ENCODE results near the gene NDRG2. TPM values are rescaled to one million over a fixed set of nuclear protein-coding genes. Genes with fewer than 3 reads are reported as not detected.
"Not testable (repeated sequence)": the region's sequence is repeated elsewhere in the genome, so short reads cannot be mapped to it uniquely, and the experiment has no call there.

The NDRG2 gene
- total and polyA plus RNA-seq, 4 donors: 233 to 827 (median 532) TPM

GRCh38 chr14:21048638-21049037, 23.8 kb upstream of the NDRG2 start:
- Histone ChIP-seq H3K9me3 (ENCODE audit: control insufficient read depth, insufficient read depth, low read length) (no peaks in the 10 kb centered on the region), H3K27me3 (ENCODE audit: control insufficient read depth, insufficient read depth, low read length) (no peaks in the 10 kb centered on the region), H3K27ac (ENCODE audit: low read depth, low read length) (no peak overlapping the region), H3K4me1 (ENCODE audit: control insufficient read depth, insufficient read depth, low read length) (peaks cover 3% of the 10 kb centered on the region), H3K36me3 (ENCODE audit: control insufficient read depth, insufficient read depth, low read length) (no peaks in the 10 kb centered on the region), H3K4me3 (ENCODE audit: low read depth, low read length) (no peak overlapping the region)
- no peak for DNase-seq (ENCODE audit: low read depth in 4 of 6, low spot score in 6 of 6)
- WGBS (ENCODE audit: insufficient coverage): no CpG with 5 or more reads among the region's 2 CpGs

DNA sequence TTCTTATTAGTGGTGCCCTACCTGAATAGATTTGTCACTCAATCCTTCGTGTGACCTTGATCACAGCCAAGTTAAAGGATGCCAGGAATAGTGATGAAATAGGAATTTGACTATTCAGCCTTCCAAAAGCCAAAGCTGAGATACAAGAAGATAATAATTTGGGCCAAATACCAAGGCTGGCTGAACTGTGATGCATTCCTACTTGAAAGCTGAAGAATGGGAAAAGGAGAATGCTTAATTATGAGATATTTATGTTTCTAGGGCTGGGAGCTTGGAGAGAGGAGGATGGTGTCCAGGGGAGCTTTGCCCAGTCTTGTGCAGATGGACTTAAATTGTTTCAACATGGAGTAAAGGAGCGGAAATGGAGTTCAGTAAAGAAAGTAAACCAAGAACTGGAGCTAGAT, 22.5 kb upstream of the NDRG2 start:
- no peak for DNase-seq (ENCODE audit: low read depth in 4 of 6, low spot score in 6 of 6)
- H3K27ac ChIP-seq (ENCODE audit: low read depth, low read length): no peak overlapping the region
- peaks cover 12% of the 10 kb centered on the region for H3K4me1 ChIP-seq (ENCODE audit: control insufficient read depth, insufficient read depth, low read length)
- H3K27me3 ChIP-seq (ENCODE audit: control insufficient read depth, insufficient read depth, low read length): no peaks in the 10 kb centered on the region
- no peak overlapping the region for H3K4me3 ChIP-seq (ENCODE audit: low read depth, low read length)
- no peaks in the 10 kb centered on the region for H3K9me3 ChIP-seq (ENCODE audit: control insufficient read depth, insufficient read depth, low read length)
- H3K36me3 ChIP-seq (ENCODE audit: control insufficient read depth, insufficient read depth, low read length): no peaks in the 10 kb centered on the region
- no CpG with 5 or more reads among the region's 2 CpGs for WGBS (ENCODE audit: insufficient coverage)

DNA sequence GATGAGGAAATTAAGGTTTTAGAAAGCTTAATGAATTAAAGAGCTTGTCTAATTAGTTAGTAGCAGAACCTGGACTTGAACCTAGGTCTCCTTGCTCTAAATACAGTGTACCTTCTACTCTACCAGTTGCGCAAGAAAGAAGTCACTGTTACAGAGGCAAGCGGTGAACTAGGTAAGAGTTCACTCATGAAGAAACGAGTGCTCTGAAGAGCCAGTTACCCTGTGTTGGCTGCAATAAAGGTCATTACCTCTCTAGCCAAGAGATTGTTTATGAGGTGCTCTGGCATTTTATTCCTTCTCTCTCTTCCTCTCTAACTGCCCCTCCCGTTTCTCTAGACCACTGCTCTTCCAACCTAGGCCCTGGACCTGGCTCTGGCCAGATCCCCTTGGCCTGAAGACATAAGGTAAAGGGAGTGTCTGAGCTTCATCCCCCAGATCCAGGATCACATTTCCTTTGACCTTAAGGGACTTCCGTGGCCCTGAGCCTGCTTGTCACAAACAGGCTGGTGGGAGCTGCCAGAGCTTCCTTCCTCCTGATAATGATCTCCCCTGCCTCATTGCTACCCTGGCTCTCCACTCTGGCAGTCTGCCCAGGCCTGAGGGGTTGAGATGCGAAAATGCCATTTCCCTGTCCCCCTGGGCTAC, 19.2 kb upstream of the NDRG2 start:
- H3K27ac ChIP-seq (ENCODE audit: low read depth, low read length): no peak overlapping the region
- no peak for DNase-seq (ENCODE audit: low read depth in 4 of 6, low spot score in 6 of 6)
- H3K36me3 ChIP-seq (ENCODE audit: control insufficient read depth, insufficient read depth, low read length): no peaks in the 10 kb centered on the region
- H3K27me3 ChIP-seq (ENCODE audit: control insufficient read depth, insufficient read depth, low read length): no peaks in the 10 kb centered on the region
- no peaks in the 10 kb centered on the region for H3K9me3 ChIP-seq (ENCODE audit: control insufficient read depth, insufficient read depth, low read length)
- H3K4me1 ChIP-seq (ENCODE audit: control insufficient read depth, insufficient read depth, low read length): peaks cover 19% of the 10 kb centered on the region
- no peak overlapping the region for H3K4me3 ChIP-seq (ENCODE audit: low read depth, low read length)
- WGBS (ENCODE audit: insufficient coverage): 49% methylated on average over 4 of the region's 6 CpGs

GRCh38 chr14:21043387-21043973, 18.6 kb upstream of the NDRG2 start:
- WGBS (ENCODE audit: insufficient coverage): 46% methylated on average over 1 of the region's 2 CpGs
- Histone ChIP-seq H3K36me3 (ENCODE audit: control insufficient read depth, insufficient read depth, low read length) (no peaks in the 10 kb centered on the region), H3K4me1 (ENCODE audit: control insufficient read depth, insufficient read depth, low read length) (peaks cover 25% of the 10 kb centered on the region), H3K4me3 (ENCODE audit: low read depth, low read length) (no peak overlapping the region), H3K27ac (ENCODE audit: low read depth, low read length) (no peak overlapping the region), H3K27me3 (ENCODE audit: control insufficient read depth, insufficient read depth, low read length) (no peaks in the 10 kb centered on the region), H3K9me3 (ENCODE audit: control insufficient read depth, insufficient read depth, low read length) (no peaks in the 10 kb centered on the region)
- DNase-seq (ENCODE audit: low read depth in 4 of 6, low spot score in 6 of 6): no peak

DNA sequence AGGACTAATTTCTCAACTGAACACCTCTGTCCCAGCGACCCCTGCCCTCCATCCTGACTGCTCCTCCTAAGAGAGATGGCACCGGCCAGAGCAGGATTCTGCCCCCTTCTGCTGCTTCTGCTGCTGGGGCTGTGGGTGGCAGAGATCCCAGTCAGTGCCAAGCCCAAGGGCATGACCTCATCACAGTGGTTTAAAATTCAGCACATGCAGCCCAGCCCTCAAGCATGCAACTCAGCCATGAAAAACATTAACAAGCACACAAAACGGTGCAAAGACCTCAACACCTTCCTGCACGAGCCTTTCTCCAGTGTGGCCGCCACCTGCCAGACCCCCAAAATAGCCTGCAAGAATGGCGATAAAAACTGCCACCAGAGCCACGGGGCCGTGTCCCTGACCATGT, 18.1 kb upstream of the NDRG2 start:
- no peak overlapping the region for H3K27ac ChIP-seq (ENCODE audit: low read depth, low read length)
- H3K4me1 ChIP-seq (ENCODE audit: control insufficient read depth, insufficient read depth, low read length): peaks cover 28% of the 10 kb centered on the region
- peak in 1 of 6 donors; percentile 20 for DNase-seq (ENCODE audit: low read depth in 4 of 6, low spot score in 6 of 6)
- no peaks in the 10 kb centered on the region for H3K27me3 ChIP-seq (ENCODE audit: control insufficient read depth, insufficient read depth, low read length)
- no peaks in the 10 kb centered on the region for H3K9me3 ChIP-seq (ENCODE audit: control insufficient read depth, insufficient read depth, low read length)
- WGBS (ENCODE audit: insufficient coverage): 53% methylated on average over 8 of the region's 8 CpGs
- H3K36me3 ChIP-seq (ENCODE audit: control insufficient read depth, insufficient read depth, low read length): no peaks in the 10 kb centered on the region
- no peak overlapping the region for H3K4me3 ChIP-seq (ENCODE audit: low read depth, low read length)

DNA sequence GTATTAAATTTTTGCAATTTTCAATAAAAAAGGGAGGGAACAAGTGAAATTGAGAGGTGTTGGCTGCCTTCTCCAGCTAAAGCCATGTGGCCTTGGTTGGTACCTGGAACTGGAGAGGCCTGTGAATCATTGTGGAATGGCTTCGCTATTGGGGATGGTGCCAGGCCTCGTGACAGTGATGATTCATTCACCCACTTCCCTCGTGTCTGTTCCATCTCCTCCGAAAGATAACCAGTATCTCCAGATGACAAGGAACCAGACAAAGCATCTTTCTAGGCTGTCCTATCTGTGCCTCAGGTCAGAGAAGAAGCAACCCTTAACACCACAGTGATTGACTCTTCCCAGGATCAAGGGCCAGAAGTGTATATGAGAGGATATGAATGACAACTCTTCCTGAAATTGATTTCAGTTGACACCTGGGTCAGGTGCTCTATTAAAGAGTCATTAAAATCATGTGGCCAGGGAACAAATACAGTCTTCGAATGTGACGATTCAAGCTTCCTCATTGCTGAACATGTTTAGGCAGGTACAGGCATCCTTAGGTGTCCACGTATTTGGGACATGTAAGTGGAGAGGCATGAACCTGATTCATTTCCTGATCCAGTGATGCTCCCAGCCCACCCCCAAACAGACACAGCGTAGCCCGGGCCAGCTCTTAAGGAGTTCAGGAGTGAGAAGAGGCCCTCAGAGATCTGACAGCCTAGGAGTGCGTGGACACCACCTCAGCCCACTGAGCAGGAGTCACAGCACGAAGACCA, 17.0 kb upstream of the NDRG2 start, which contains the start of gene RNASE7:
Gene RNASE7 (plus strand): TSS at position 687 of the 758 bp plus-strand sequence. CDS start 631 bp downstream, outside the sequence.
- H3K36me3 ChIP-seq (ENCODE audit: control insufficient read depth, insufficient read depth, low read length): no peaks in the 10 kb centered on the region
- H3K4me1 ChIP-seq (ENCODE audit: control insufficient read depth, insufficient read depth, low read length): peaks cover 30% of the 10 kb centered on the region
- 94% methylated on average over 8 of the region's 11 CpGs for WGBS (ENCODE audit: insufficient coverage)
- H3K9me3 ChIP-seq (ENCODE audit: control insufficient read depth, insufficient read depth, low read length): no peaks in the 10 kb centered on the region
- no peak for DNase-seq (ENCODE audit: low read depth in 4 of 6, low spot score in 6 of 6)
- no peak within 1 kb of the TSS for H3K27ac ChIP-seq (ENCODE audit: low read depth, low read length)
- no peak within 1 kb of the TSS for H3K4me3 ChIP-seq (ENCODE audit: low read depth, low read length)
- H3K27me3 ChIP-seq (ENCODE audit: control insufficient read depth, insufficient read depth, low read length): no peaks in the 10 kb centered on the region

- peaks cover 35% of the 10 kb centered on the region for H3K4me1 ChIP-seq (ENCODE audit: control insufficient read depth, insufficient read depth, low read length)
- H3K36me3 ChIP-seq (ENCODE audit: control insufficient read depth, insufficient read depth, low read length); DNase-seq (ENCODE audit: low read depth in 4 of 6, low spot score in 6 of 6); H3K27me3 ChIP-seq (ENCODE audit: control insufficient read depth, insufficient read depth, low read length); H3K4me3 ChIP-seq (ENCODE audit: low read depth, low read length); H3K27ac ChIP-seq (ENCODE audit: low read depth, low read length); H3K9me3 ChIP-seq (ENCODE audit: control insufficient read depth, insufficient read depth, low read length): not testable (repeated sequence)
- WGBS (ENCODE audit: insufficient coverage): 94% methylated on average over 2 of the region's 3 CpGs
Measured at GRCh38 chr14:21040941-21041340, 16.1 kb upstream of the NDRG2 start.

- H3K27ac ChIP-seq (ENCODE audit: low read depth, low read length): no peak overlapping the region
- H3K36me3 ChIP-seq (ENCODE audit: control insufficient read depth, insufficient read depth, low read length): no peaks in the 10 kb centered on the region
- peaks cover 35% of the 10 kb centered on the region for H3K4me1 ChIP-seq (ENCODE audit: control insufficient read depth, insufficient read depth, low read length)
- H3K9me3 ChIP-seq (ENCODE audit: control insufficient read depth, insufficient read depth, low read length): no peaks in the 10 kb centered on the region
- no peaks in the 10 kb centered on the region for H3K27me3 ChIP-seq (ENCODE audit: control insufficient read depth, insufficient read depth, low read length)
- WGBS (ENCODE audit: insufficient coverage): 75% methylated on average over 7 of the region's 8 CpGs
- no peak overlapping the region for H3K4me3 ChIP-seq (ENCODE audit: low read depth, low read length)
- DNase-seq (ENCODE audit: low read depth in 4 of 6, low spot score in 6 of 6): no peak
Measured at GRCh38 chr14:21040370-21040925, 15.6 kb upstream of the NDRG2 start.

- peaks cover 35% of the 10 kb centered on the region for H3K4me1 ChIP-seq (ENCODE audit: control insufficient read depth, insufficient read depth, low read length)
- DNase-seq (ENCODE audit: low read depth in 4 of 6, low spot score in 6 of 6): peak in 5 of 6 donors; percentile 61 to 89 (median 68)
- H3K4me3 ChIP-seq (ENCODE audit: low read depth, low read length): peak overlapping the region; percentile 11
- WGBS (ENCODE audit: insufficient coverage): 35% methylated on average over 6 of the region's 8 CpGs
- H3K36me3 ChIP-seq (ENCODE audit: control insufficient read depth, insufficient read depth, low read length): no peaks in the 10 kb centered on the region
- peak overlapping the region; percentile 79 for H3K27ac ChIP-seq (ENCODE audit: low read depth, low read length)
- no peaks in the 10 kb centered on the region for H3K27me3 ChIP-seq (ENCODE audit: control insufficient read depth, insufficient read depth, low read length)
- H3K9me3 ChIP-seq (ENCODE audit: control insufficient read depth, insufficient read depth, low read length): no peaks in the 10 kb centered on the region
Measured at GRCh38 chr14:21039585-21040369, 14.9 kb upstream of the NDRG2 start.
